Adrenal gland (tissue), 12 donors: ENCODE measurements around the gene C9orf50. TPM values are rescaled to one million over a fixed set of nuclear protein-coding genes. Genes with fewer than 3 reads are reported as not detected.
A peak's percentile ranks its signal among the peaks of the same experiment; 100 is the strongest.

Experiments used
- DNase-seq, 7 donors: peaks; one replicate each; pipeline ENCODE4 v3.0.0-alpha.2; 2019 to 2020
- H3K27ac ChIP-seq, 5 donors: fragments of 200-600 bp; sonication (generic) in 4 of 5; 1 replicate in 3 of 5; 2 replicates in 2 of 5; pipeline versions ENCODE4 v1.5.1 to v1.8.0; 2016 to 2020; ENCODE audit warnings: mild to moderate bottlenecking in 1 of 5
- H3K27me3 ChIP-seq: fragments of 200-600 bp; 2 replicates; pipeline ENCODE4 v1.8.0; 2021
- H3K36me3 ChIP-seq, 2 donors: fragments of 200-600 bp; replicated peaks in 1 of 2; 1 replicate in 1 of 2; 2 replicates in 1 of 2; pipeline versions ENCODE4 v1.5.1 to v1.8.0; 2018 to 2022
- H3K4me1 ChIP-seq, 2 donors: fragments of 200-600 bp; replicated peaks in 1 of 2; 1 replicate in 1 of 2; 2 replicates in 1 of 2; pipeline versions ENCODE4 v1.5.1 to v1.8.0; 2018 to 2021
- H3K4me3 ChIP-seq, 4 donors: fragments of 200-600 bp; sonication (generic) in 3 of 4; one replicate each; pipeline ENCODE4 v1.5.1; 2016 to 2018
- H3K9me3 ChIP-seq, 3 donors: fragments of 200-600 bp; sonication (generic) in 1 of 3; replicated peaks in 1 of 3; 1 replicate in 2 of 3; 2 replicates in 1 of 3; pipeline versions ENCODE4 v1.5.1 to v1.8.0; 2016 to 2021
- CTCF ChIP-seq, 6 experiments: fragments of 450-650 bp in 4 of 6; fragments of 200-600 bp in 2 of 6; sonication (generic) in 1 of 6; IDR thresholded peaks; 1 replicate in 5 of 6; 2 replicates in 1 of 6; pipeline versions ENCODE4 v1.5.1 to v1.8.0; 2016 to 2021; ENCODE audit warnings: antibody characterized with exemption in 6 of 6, mild to moderate bottlenecking in 2 of 6, moderate library complexity in 1 of 6
- POLR2A ChIP-seq, 2 donors: fragments of 450-650 bp; IDR thresholded peaks; one replicate each; pipeline ENCODE4 v1.6.1; 2017; ENCODE audit warnings: antibody characterized with exemption in 2 of 2, mild to moderate bottlenecking in 2 of 2, moderate library complexity in 1 of 2
- WGBS, 4 donors: extraction: QIAGEN DNeasy Blood & Tissue Kit in 2 of 4; methylation state at CpG; one replicate each; pipeline versions ENCODE4 v1.1.5 to v1.1.7; 2013 to 2017; 5-methylcytosine and 5-hydroxymethylcytosine counted together
- intact Hi-C, 2 donors: fragments of 100-400 bp; cut with DNase I; formaldehyde crosslinking; loops; one replicate each; pipeline versions ENCODE4 v1.14.1 to v1.15.0; 2022 to 2023
- polyA plus RNA-seq, 3 donors: library from polyadenylated mRNA; stranded (reverse); fragments of 200-250 nt in 2 of 3; fragments of 350-450 nt in 1 of 3; fragmentation: Illumina TruSeq in 1 of 3; extraction: RNeasy Lipid Tissue Mini Kit (QIAGEN cat#74804) in 1 of 3; gene quantifications; one replicate each; pipeline ENCODE4 v1.2.3, GENCODE V29; 2013 to 2014
- total RNA-seq, 9 donors: library from RNA; depleted of rRNA in 4 of 9; stranded (reverse); fragments of >200 nt in 4 of 9; fragments of 120-200 nt in 1 of 9; fragmentation: NEBNext Ultra II Directional in 1 of 9; extraction: Animal tissue kit (Norgen Biotek cat#: 25700) in 1 of 9; gene quantifications; one replicate each; pipeline versions ENCODE4 v1.1.0 to v1.2.4, GENCODE V29; 2013 to 2023
- donor health status: healthy with polysubstance abuse.
- donor health status: Bipolar disorder and iron deficiency.
- donor health status: DM: yes; HTN: yes; CAD: no.
- donor health status: DM: no; HTN: no; CAD: no.
- donor health status: DM: no; HTN: no; CAD: no.
- donor health status: DM: yes; HTN: yes; CAD: no.

C9orf50 gene
- total and polyA plus RNA-seq, 12 donors = 0.11 to 0.74 (median 0.37) TPM; not detected in 7

DNA sequence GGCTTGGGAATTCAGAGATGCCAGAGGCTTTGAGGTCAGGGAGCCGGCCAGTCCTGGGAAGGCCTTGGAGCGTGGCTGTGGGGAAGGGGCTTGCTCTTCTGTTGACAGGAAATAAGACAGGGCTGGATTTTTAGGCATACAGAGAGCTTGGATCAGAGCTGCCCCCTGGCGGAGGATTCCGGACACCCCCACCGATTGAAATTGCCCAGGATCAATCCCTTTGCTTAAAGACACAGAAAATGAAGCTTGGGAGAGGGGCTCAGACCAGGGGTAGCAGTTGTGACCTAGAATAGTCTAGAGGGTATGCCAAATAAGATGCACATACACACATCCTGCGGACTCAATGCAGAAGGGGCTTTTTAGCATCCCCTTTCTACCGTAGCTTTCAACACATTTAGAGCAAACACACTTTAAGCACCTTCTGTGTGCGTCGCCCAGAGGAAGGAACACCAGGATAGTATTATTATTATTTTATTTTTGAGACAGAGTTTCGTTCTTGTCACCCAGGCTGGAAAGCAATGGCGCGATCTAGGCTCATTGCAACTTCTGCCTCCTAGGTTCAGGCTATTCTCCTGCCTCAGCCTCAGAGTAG is 3.4 kb upstream of the C9orf50 start:
- WGBS, 4 donors = 36 to 41% (median 39%) methylated on average over 12 of the region's 12 CpGs
- no peak overlapping the region for H3K27ac ChIP-seq
- TF ChIP-seq POLR2A (IDR thresholded peaks at IDR 0.05) = no peak
- TF ChIP-seq CTCF (IDR thresholded peaks at IDR 0.05) = peak; percentile 51 to 73 (median 66)
- no peak overlapping the region for H3K4me3 ChIP-seq
- peaks cover 25 to 33% of the 10 kb centered on the region in 2 donors for H3K4me1 ChIP-seq
- intact Hi-C loops = no loop called here
- no peaks in the 10 kb centered on the region for H3K27me3 ChIP-seq
- no peaks in the 10 kb centered on the region for H3K9me3 ChIP-seq
- H3K36me3 ChIP-seq = no peaks in the 10 kb centered on the region
- peak in 5 of 7 donors; percentile 59 to 83 (median 67) for DNase-seq

DNA sequence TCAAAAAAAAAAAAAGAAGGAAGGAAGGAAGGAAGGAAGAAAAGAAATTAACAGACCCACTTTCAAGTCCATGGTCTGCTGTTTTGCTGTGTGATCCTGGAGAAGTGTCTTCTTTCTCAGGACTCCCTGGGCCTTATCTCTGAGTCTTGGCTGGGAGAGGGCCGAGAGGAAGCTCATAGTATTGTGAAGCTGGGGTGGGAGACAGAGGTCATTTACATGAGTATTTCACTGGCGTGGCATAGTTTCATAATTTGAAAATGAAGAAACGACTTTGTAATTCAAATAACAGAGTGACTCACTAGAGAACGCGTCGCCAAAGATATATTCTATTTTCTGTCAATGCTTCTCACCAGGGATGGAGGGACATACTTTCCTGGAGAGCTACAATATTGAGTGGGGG is 2.4 kb upstream of the C9orf50 start:
- Histone ChIP-seq H3K27ac (no peak overlapping the region), H3K4me3 (no peak overlapping the region), H3K9me3 (no peaks in the 10 kb centered on the region), H3K4me1 (peaks cover 16 to 24% of the 10 kb centered on the region in 2 donors), H3K36me3 (no peaks in the 10 kb centered on the region), H3K27me3 (no peaks in the 10 kb centered on the region)
- 57 to 66% (median 61%) methylated on average over 6 of the region's 6 CpGs for WGBS, 4 donors
- TF ChIP-seq POLR2A (IDR thresholded peaks at IDR 0.05) (no peak), CTCF (IDR thresholded peaks at IDR 0.05) (no peak)
- no peak for DNase-seq
- intact Hi-C loops = no loop called here

- DNase-seq = no peak
- Histone ChIP-seq H3K36me3 (no peaks in the 10 kb centered on the region), H3K9me3 (no peaks in the 10 kb centered on the region), H3K4me1 (peaks cover 0 to 10% of the 10 kb centered on the region in 2 donors), H3K27me3 (no peaks in the 10 kb centered on the region), H3K27ac (peak overlapping the region in 1 of 5 donors; percentile 5), H3K4me3 (peak overlapping the region in 2 of 4 donors; percentile 6 to 66)
- intact Hi-C loops = loop anchor here in 1 of 2 donors (10.0 kb wide), 2 partner anchors 235 to 295 kb away; no protein-coding TSS in a partner anchor
- 0 to 3% (median 1%) methylated on average over 8 to 82 of the region's 82 CpGs for WGBS, 4 donors
- no peak for TF ChIP-seq CTCF (IDR thresholded peaks at IDR 0.05)
- TF ChIP-seq POLR2A (IDR thresholded peaks at IDR 0.05) = no peak
These were observed 873 bp downstream of the C9orf50 start for GRCh38 chr9:129619787-129620668.

DNA sequence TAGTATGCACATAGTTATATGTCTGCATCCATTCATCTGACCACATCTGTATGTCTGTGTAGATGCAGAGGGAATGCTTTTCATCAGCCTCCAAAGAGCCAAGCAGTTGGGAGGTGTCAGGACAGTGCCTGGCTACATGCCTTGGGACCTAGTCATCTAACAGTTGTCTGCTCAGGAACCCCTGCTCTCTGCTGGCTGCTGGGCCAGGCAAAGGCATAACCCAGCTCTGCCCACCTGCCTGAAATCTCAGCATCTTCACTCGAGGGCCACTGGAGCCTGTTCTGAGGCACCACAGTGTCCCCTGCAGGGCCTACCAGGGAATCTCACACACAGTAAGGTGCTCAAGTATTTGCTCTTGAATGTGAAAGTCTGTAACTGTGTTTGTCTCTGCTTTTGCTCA is 3.7 kb downstream of the C9orf50 start:
- no peaks in the 10 kb centered on the region for H3K27me3 ChIP-seq
- H3K27ac ChIP-seq = no peak overlapping the region
- no peak overlapping the region for H3K4me3 ChIP-seq
- 0 to 17% (median 5%) methylated on average over 1 of the region's 1 CpG; no CpG with 5 or more reads in 1 of the 4 donors for WGBS, 4 donors
- peaks cover 0 to 10% of the 10 kb centered on the region in 2 donors for H3K4me1 ChIP-seq
- intact Hi-C loops = loop anchor here in 1 of 2 donors (10.0 kb wide), 2 partner anchors 232 to 292 kb away; no protein-coding TSS in a partner anchor
- DNase-seq = peak in 1 of 7 donors; percentile 17
- H3K9me3 ChIP-seq = no peaks in the 10 kb centered on the region
- TF ChIP-seq CTCF (IDR thresholded peaks at IDR 0.05) (peak in 5 of 6 experiments; percentile 21 to 39 (median 28)), POLR2A (IDR thresholded peaks at IDR 0.05) (no peak)
- H3K36me3 ChIP-seq = no peaks in the 10 kb centered on the region
